ENCODE data around the gene MTFR1L.
A peak's percentile ranks its signal among the peaks of the same experiment; 100 is the strongest.

MTFR1L gene

GRCh38 chr1:25799352-25799934 is 20.3 kb upstream of the MTFR1L start:
- ChIA-PET POLR2A (interaction anchor here (1.2 kb wide), 1 partner anchor 10 kb away, joined by 9 read pairs; no protein-coding TSS in a partner anchor), CTCF (interaction anchor here (2.4 to 24.7 kb wide), 3 partner anchors 11 to 226 kb away, joined by 9 to 468 read pairs (median 77); partner anchors contain the start of gene MAN1C1)
- no peak for DNase-seq (ENCODE audit: low read depth, low spot score)
- TF ChIP-seq CTCF (IDR thresholded peaks at IDR 0.05; ENCODE audit: insufficient read depth, low read length, missing control alignments), result no peak
- peak overlapping the region; percentile 61 for H3K4me3 ChIP-seq (ENCODE audit: low read depth, low read length)

- peak within 1 kb of the TSS; percentile 61 for H3K4me3 ChIP-seq (ENCODE audit: low read depth, low read length)
- POLR2A ChIA-PET, result interaction anchor here (1.2 to 1.4 kb wide), 2 partner anchors 9 to 553 kb away, joined by 3 to 9 read pairs; partner anchors contain the start of gene RSRP1
- CTCF ChIA-PET, result interaction anchor here (1.5 to 24.7 kb wide), 3 partner anchors 10 to 232 kb away, joined by 5 to 468 read pairs (median 77); partner anchors contain the start of gene MAN1C1
- TF ChIP-seq CTCF (IDR thresholded peaks at IDR 0.05; ENCODE audit: insufficient read depth, low read length, missing control alignments), result no peak
- DNase-seq (ENCODE audit: low read depth, low spot score), result no peak
Observed at GRCh38 chr1:25799935-25800702, 19.6 kb upstream of the MTFR1L start, which contains the start of gene SELENON. Gene SELENON, plus strand, starts transcription at chr1:25800193. Its CDS starts 38 bp downstream, at chr1:25800231.

- CTCF ChIA-PET, result interaction anchor here (0.6 to 24.7 kb wide), 5 partner anchors 10 to 281 kb away, joined by 3 to 468 read pairs (median 5); partner anchors contain the start of gene MAN1C1
- peak overlapping the region; percentile 58 for H3K4me3 ChIP-seq (ENCODE audit: low read depth, low read length)
- POLR2A ChIA-PET, result interaction anchor here (1.4 kb wide), 1 partner anchor 553 kb away, joined by 3 read pairs; the partner anchor contains the start of gene RSRP1
- DNase-seq (ENCODE audit: low read depth, low spot score), result no peak
- TF ChIP-seq CTCF (IDR thresholded peaks at IDR 0.05; ENCODE audit: insufficient read depth, low read length, missing control alignments), result no peak
Observed at GRCh38 chr1:25800703-25801377, 18.9 kb upstream of the MTFR1L start.

- POLR2A ChIA-PET, result no interaction called here
- TF ChIP-seq CTCF (IDR thresholded peaks at IDR 0.05; ENCODE audit: insufficient read depth, low read length, missing control alignments), result no peak
- H3K4me3 ChIP-seq (ENCODE audit: low read depth, low read length), result no peak overlapping the region
- DNase-seq (ENCODE audit: low read depth, low spot score), result no peak
- CTCF ChIA-PET, result interaction anchor here (1.0 to 24.7 kb wide), 4 partner anchors 7 to 282 kb away, joined by 3 to 468 read pairs (median 40); partner anchors contain the start of gene MAN1C1
Observed at GRCh38 chr1:25802915-25803314, 16.8 kb upstream of the MTFR1L start.

GRCh38 chr1:25803368-25803767 is 16.4 kb upstream of the MTFR1L start:
- ChIA-PET POLR2A (no interaction called here), CTCF (interaction anchor here (1.0 to 24.7 kb wide), 4 partner anchors 7 to 282 kb away, joined by 3 to 468 read pairs (median 40); partner anchors contain the start of gene MAN1C1)
- TF ChIP-seq CTCF (IDR thresholded peaks at IDR 0.05; ENCODE audit: insufficient read depth, low read length, missing control alignments), result no peak
- no peak overlapping the region for H3K4me3 ChIP-seq (ENCODE audit: low read depth, low read length)
- no peak for DNase-seq (ENCODE audit: low read depth, low spot score)
